GM18951 (cell line): Measurements from ENCODE around the gene RAPSN.

ENCODE experiments used
- POLR2A ChIP-seq: IDR thresholded peaks from 4 replicates; pipeline ENCODE4 v1.6.1; 2011; ENCODE audit warnings: mild to moderate bottlenecking; ENCODE audit not compliant: insufficient read length, insufficient read depth; ENCODE audit errors: extremely low read depth
- in situ Hi-C: fragments of 300-500 bp; cut with MboI; formaldehyde crosslinking; loops from one replicate; pipeline ENCODE4 v1.12.0; 2022; ENCODE audit warnings: low sequenced_read_pairs, mixed read lengths, inconsistent platforms; ENCODE audit not compliant: unreplicated experiment

The RAPSN gene

GRCh38 chr11:47391077-47391583 lies 57.8 kb downstream of the RAPSN start:
- no peak for TF ChIP-seq POLR2A
- in situ Hi-C loops = no loop called here

- TF ChIP-seq POLR2A = no peak
- in situ Hi-C loops = no loop called here
Observed at GRCh38 chr11:47390422-47390760, 58.5 kb downstream of the RAPSN start.

- in situ Hi-C loops = no loop called here
- TF ChIP-seq POLR2A = no peak
Observed at GRCh38 chr11:47389577-47390421, 59.1 kb downstream of the RAPSN start.

- TF ChIP-seq POLR2A = no peak
- in situ Hi-C loops = no loop called here
Observed at GRCh38 chr11:47388697-47389576, 60.0 kb downstream of the RAPSN start.

- in situ Hi-C loops = no loop called here
- TF ChIP-seq POLR2A = no peak
Observed at GRCh38 chr11:47387944-47388696, 60.8 kb downstream of the RAPSN start.
